Stimulated activated naive B cell treated with anti-CD40 and anti-IgM and Interleukin-4, amounts not matched to agents 10 μg/mL and 1 μg/mL and 100 μg/mL, for 72 hours (primary cell): ENCODE data around the gene GRIN3B.

Source experiments
- ATAC-seq, 2 donors: fragments of 150-1000 bp; cut with Tn5 transposase; replicated peaks; 2 replicates each; pipeline ENCODE4 v1.10.0; 2021; ENCODE audit warnings: moderate library complexity in 1 of 2
- DNase-seq: peaks from one replicate; pipeline ENCODE4 v3.0.0; 2021
- H3K27ac Mint-ChIP-seq: one replicate; pipeline ENCODE4 v1.8.0; 2022; ENCODE audit warnings: mild to moderate bottlenecking, mixed read lengths
- H3K27me3 Mint-ChIP-seq, 2 donors: one replicate each; pipeline ENCODE4 v1.8.0; 2022; ENCODE audit warnings: mixed read lengths in 2 of 2
- H3K36me3 Mint-ChIP-seq, 2 donors: one replicate each; pipeline ENCODE4 v1.8.0; 2022; ENCODE audit warnings: mixed read lengths in 2 of 2, mild to moderate bottlenecking in 1 of 2
- H3K4me1 Mint-ChIP-seq, 2 donors: one replicate each; pipeline ENCODE4 v1.8.0; 2022; ENCODE audit warnings: mixed read lengths in 2 of 2, mild to moderate bottlenecking in 1 of 2
- H3K4me3 Mint-ChIP-seq, 2 donors: one replicate each; pipeline ENCODE4 v1.8.0; 2022; ENCODE audit warnings: mild to moderate bottlenecking in 2 of 2, mixed read lengths in 2 of 2, moderate library complexity in 1 of 2
- H3K9me3 Mint-ChIP-seq, 2 donors: one replicate each; pipeline ENCODE4 v1.8.0; 2022; ENCODE audit warnings: mixed read lengths in 2 of 2, mild to moderate bottlenecking in 1 of 2

The GRIN3B gene

DNA sequence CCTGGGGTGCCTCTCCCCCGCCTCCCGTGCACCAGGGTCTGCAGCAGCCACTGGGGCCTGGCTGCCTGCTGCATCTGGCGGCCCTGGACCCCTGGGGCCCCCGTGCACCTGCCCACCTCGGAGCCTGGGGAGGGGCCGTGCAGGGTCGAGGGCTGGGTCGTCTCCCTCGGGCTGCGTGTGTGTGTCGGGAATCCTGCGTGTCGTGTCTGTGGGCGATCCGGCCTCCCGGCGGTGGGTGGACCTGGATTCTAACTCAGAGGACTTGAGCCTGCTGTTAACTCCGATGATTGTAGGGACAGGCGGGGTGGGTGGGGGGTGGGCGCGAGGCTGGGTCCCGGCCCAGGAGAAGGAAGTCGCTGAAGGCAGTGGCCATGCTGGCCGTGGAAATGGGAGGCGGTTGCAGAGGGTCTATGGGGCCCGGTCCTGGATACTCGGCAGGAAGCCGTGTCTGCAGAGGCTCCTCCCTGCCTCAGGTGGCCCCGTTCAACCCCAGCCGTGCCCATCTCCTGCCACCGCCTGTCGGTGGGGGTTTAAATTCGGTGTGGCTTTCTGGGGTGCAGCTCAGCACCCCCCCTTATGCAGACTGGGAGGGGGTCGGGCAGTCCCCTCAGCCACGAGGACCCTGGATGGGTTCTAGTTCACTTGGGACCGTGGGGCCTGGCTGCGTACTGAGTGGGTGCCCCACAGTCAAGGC, 25.5 kb upstream of the GRIN3B start:
- Mint-ChIP-seq H3K27ac (peak overlapping the region; percentile 66), H3K9me3 (peaks cover 3 to 5% of the 10 kb centered on the region in 2 donors), H3K4me1 (peaks cover 0 to 2% of the 10 kb centered on the region in 2 donors), H3K36me3 (peaks cover 23 to 30% of the 10 kb centered on the region in 2 donors), H3K4me3 (no peak overlapping the region), H3K27me3 (no peaks in the 10 kb centered on the region)
- no peak for DNase-seq
- ATAC-seq, result no peak

DNA sequence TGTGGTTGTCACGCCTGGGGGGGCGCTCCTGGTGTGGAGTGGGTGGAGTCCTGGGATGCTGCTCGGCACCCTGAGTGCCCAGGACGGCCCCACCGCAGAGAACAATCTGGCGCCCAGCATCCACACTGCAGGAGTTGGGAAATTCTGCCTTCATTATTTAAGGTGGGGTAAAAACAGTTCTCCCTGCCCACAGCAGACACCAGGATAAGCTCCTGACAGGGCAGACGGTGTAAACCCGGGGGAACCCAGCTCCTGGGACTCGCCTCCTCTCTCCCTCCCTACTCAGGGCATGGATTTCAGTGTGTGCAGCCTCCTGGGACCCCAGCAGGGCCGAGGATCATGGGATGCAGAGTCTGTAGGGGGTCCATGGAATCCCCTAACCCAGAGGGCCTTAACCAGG, 23.7 kb upstream of the GRIN3B start:
- no peak overlapping the region for H3K4me3 Mint-ChIP-seq
- no peak for DNase-seq
- peak in 1 of 2 donors; percentile 1 for ATAC-seq
- H3K36me3 Mint-ChIP-seq, result peaks cover 9 to 16% of the 10 kb centered on the region in 2 donors
- no peaks in the 10 kb centered on the region for H3K27me3 Mint-ChIP-seq
- no peaks in the 10 kb centered on the region for H3K9me3 Mint-ChIP-seq
- H3K4me1 Mint-ChIP-seq, result peaks cover 5 to 9% of the 10 kb centered on the region in 2 donors
- no peak overlapping the region for H3K27ac Mint-ChIP-seq

- Mint-ChIP-seq H3K4me3 (no peak overlapping the region), H3K4me1 (peaks cover 5 to 9% of the 10 kb centered on the region in 2 donors), H3K9me3 (no peaks in the 10 kb centered on the region), H3K27ac (peak overlapping the region; percentile 65), H3K36me3 (peaks cover 5 to 11% of the 10 kb centered on the region in 2 donors), H3K27me3 (no peaks in the 10 kb centered on the region)
- no peak for DNase-seq
- ATAC-seq, result peak in 1 of 2 donors; percentile 13
Measured at GRCh38 chr19:977058-977464, 23.2 kb upstream of the GRIN3B start.

DNA sequence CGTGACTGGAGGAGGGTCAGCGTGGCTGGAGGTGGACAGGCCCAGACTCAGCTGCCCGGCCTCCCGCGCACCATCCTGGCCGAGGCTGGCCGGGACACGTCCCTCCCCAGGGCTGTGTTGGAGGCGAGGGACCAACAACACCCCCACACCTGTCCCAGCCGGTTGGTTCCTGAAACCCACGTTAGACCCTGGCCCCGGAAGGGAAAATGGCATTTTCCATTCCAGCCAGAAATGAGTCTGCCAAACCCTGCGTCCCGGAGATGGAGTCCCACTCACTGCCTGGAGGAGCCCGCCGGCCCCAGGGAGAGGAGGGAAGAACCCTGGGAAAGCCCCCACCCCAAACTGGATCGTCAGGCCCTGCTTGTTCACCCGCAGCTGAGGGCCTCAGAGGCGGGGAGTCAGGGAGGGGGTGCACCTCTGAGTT, 20.9 kb upstream of the GRIN3B start:
- H3K4me3 Mint-ChIP-seq, result no peak overlapping the region
- no peak for DNase-seq

GRCh38 chr19:980133-980998, 19.9 kb upstream of the GRIN3B start:
- Mint-ChIP-seq H3K4me1 (peaks cover 16 to 29% of the 10 kb centered on the region in 2 donors), H3K9me3 (no peaks in the 10 kb centered on the region), H3K4me3 (no peak overlapping the region), H3K27me3 (no peaks in the 10 kb centered on the region), H3K27ac (no peak overlapping the region), H3K36me3 (peaks cover 3 to 9% of the 10 kb centered on the region in 2 donors)
- ATAC-seq (no peak), DNase-seq (no peak)

More for the DNA sequence above, 20.9 kb upstream of the GRIN3B start:
- ATAC-seq, result peak in 1 of 2 donors; percentile 10
- Mint-ChIP-seq H3K27me3 (no peaks in the 10 kb centered on the region), H3K9me3 (no peaks in the 10 kb centered on the region), H3K4me1 (peaks cover 6 to 19% of the 10 kb centered on the region in 2 donors), H3K27ac (no peak overlapping the region), H3K36me3 (peaks cover 2 to 6% of the 10 kb centered on the region in 2 donors)

DNA sequence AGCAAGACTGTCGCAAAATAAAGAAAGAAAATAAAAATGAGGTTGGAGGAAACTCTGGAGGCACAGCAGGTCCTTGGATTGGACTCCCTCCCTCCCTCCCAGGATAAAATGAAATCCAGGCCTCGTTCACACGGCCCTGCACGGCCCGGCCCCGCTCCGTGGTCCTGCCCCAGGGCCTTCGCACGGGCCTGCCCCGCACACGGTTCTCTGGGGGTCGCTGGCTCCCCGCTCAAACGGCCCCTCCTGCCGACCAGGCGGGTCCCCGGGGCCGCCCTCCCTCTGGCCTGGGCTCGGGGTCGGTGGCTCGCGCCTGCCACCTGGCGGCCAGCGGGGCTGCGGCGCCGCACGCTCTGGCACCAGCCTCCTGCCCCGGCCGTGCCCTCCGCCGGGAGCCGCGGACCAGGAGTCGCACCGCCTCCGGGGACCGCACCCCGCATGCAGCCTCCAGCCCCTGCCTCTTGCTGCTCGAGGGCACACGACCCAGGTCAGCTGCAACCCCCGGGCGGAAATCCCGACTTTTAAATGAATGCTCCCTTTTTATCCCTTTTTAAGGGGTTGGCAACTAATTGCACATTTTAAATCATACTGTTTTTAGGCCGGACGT, 17.6 kb upstream of the GRIN3B start:
- DNase-seq (peak; percentile 73), ATAC-seq (peak; percentile 86 to 87)
- Mint-ChIP-seq H3K4me1 (peaks cover 23 to 36% of the 10 kb centered on the region in 2 donors), H3K36me3 (peaks cover 11 to 18% of the 10 kb centered on the region in 2 donors), H3K9me3 (no peaks in the 10 kb centered on the region), H3K27me3 (no peaks in the 10 kb centered on the region), H3K27ac (peak overlapping the region; percentile 47), H3K4me3 (peak overlapping the region; percentile 60 to 64)

- Mint-ChIP-seq H3K4me1 (peaks cover 24 to 36% of the 10 kb centered on the region in 2 donors), H3K27me3 (no peaks in the 10 kb centered on the region), H3K9me3 (no peaks in the 10 kb centered on the region), H3K27ac (peak within 1 kb of the TSS; percentile 99), H3K4me3 (peak within 1 kb of the TSS; percentile 96 to 98), H3K36me3 (peaks cover 21 to 32% of the 10 kb centered on the region in 2 donors)
- peak; percentile 87 to 94 for ATAC-seq
- DNase-seq, result peak; percentile 85
Measured at GRCh38 chr19:984165-984967, 15.9 kb upstream of the GRIN3B start, which contains the start of gene WDR18. TSS of gene WDR18 (plus strand) at chr19:984345. CDS start at chr19:984354, 9 bp downstream.

- Mint-ChIP-seq H3K9me3 (no peaks in the 10 kb centered on the region), H3K27ac (no peak overlapping the region), H3K27me3 (no peaks in the 10 kb centered on the region), H3K36me3 (peaks cover 34 to 41% of the 10 kb centered on the region in 2 donors), H3K4me3 (peak overlapping the region in 1 of 2 donors; percentile 98), H3K4me1 (peaks cover 21 to 27% of the 10 kb centered on the region in 2 donors)
- DNase-seq, result no peak
- no peak for ATAC-seq
Measured at GRCh38 chr19:986083-986482, 14.1 kb upstream of the GRIN3B start.

- Mint-ChIP-seq H3K9me3 (no peaks in the 10 kb centered on the region), H3K27me3 (no peaks in the 10 kb centered on the region), H3K4me3 (no peak overlapping the region), H3K4me1 (peaks cover 21 to 27% of the 10 kb centered on the region in 2 donors), H3K36me3 (peaks cover 37 to 49% of the 10 kb centered on the region in 2 donors), H3K27ac (no peak overlapping the region)
- ATAC-seq, result no peak
- no peak for DNase-seq
Measured at GRCh38 chr19:988081-988480, 12.1 kb upstream of the GRIN3B start.

DNA sequence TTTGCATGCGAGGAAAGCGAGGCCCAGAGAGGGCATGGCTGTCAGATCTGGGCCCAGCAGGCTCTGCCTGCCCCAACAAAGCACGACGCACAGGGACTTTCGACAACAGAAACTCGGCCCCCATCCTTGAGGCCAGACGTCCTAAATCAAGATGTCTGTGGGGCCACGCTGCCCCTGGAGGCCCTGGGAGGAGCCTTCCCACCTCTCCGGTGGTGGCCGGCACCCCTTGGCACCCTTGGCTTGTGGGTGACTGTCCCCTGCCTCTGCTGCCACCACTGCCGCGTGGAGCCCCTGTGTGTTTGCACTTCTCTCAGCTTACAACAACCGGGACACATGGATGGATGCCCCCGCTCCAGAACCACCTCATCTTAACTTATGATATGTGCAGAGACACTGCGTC, 11.7 kb upstream of the GRIN3B start:
- Mint-ChIP-seq H3K27ac (no peak overlapping the region), H3K4me1 (peaks cover 21 to 25% of the 10 kb centered on the region in 2 donors), H3K27me3 (no peaks in the 10 kb centered on the region)

GRCh38 chr19:989381-990081, 10.7 kb upstream of the GRIN3B start:
- Mint-ChIP-seq H3K27ac (peak overlapping the region; percentile 47), H3K27me3 (no peaks in the 10 kb centered on the region), H3K4me3 (no peak overlapping the region), H3K36me3 (peaks cover 40 to 57% of the 10 kb centered on the region in 2 donors), H3K9me3 (no peaks in the 10 kb centered on the region), H3K4me1 (peaks cover 15 to 18% of the 10 kb centered on the region in 2 donors)
- DNase-seq, result no peak
- no peak for ATAC-seq

More for the DNA sequence above, 11.7 kb upstream of the GRIN3B start:
- ATAC-seq (no peak), DNase-seq (no peak)
- Mint-ChIP-seq H3K4me3 (no peak overlapping the region), H3K36me3 (peaks cover 40 to 52% of the 10 kb centered on the region in 2 donors), H3K9me3 (no peaks in the 10 kb centered on the region)

- ATAC-seq, result no peak
- H3K27me3 Mint-ChIP-seq, result no peaks in the 10 kb centered on the region
- no peak overlapping the region for H3K27ac Mint-ChIP-seq
- no peak for DNase-seq
- H3K9me3 Mint-ChIP-seq, result no peaks in the 10 kb centered on the region
- H3K4me1 Mint-ChIP-seq, result peaks cover 9 to 12% of the 10 kb centered on the region in 2 donors
- H3K36me3 Mint-ChIP-seq, result peaks cover 40 to 52% of the 10 kb centered on the region in 2 donors
- H3K4me3 Mint-ChIP-seq, result no peak overlapping the region
Measured at GRCh38 chr19:990119-990571, 10.1 kb upstream of the GRIN3B start.

DNA sequence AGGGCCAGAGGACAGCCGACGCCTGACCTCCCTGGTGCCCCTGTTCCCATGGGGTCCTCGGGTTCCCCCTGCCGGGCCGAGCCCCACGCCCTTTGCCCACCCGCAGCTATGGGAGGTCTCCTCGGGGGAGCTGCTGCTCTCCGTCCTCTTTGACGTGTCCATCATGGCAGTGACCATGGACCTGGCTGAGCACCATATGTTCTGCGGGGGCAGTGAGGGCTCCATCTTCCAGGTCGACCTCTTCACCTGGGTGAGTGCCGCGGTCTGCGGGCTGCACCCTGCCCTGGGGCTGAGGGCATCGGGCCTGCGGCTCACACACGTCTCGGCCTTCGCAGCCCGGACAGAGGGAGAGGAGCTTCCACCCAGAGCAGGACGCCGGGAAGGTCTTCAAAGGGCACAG, 9.5 kb upstream of the GRIN3B start:
- DNase-seq (no peak), ATAC-seq (no peak)
- Mint-ChIP-seq H3K27ac (no peak overlapping the region), H3K4me1 (peaks cover 3 to 6% of the 10 kb centered on the region in 2 donors), H3K27me3 (no peaks in the 10 kb centered on the region), H3K9me3 (no peaks in the 10 kb centered on the region), H3K4me3 (no peak overlapping the region), H3K36me3 (peaks cover 38 to 55% of the 10 kb centered on the region in 2 donors)
